BJ (cell line): ENCODE results near the gene FAM53A. TPM values are rescaled to one million over a fixed set of nuclear protein-coding genes. Genes with fewer than 3 reads are reported as not detected.

Source experiments
- CTCF ChIA-PET: fragments of 350-600 bp; formaldehyde crosslinking; extraction: SDS; loops from one replicate; lab custom pipeline; 2021; ENCODE audit warnings: antibody characterized with exemption, inconsistent platforms; lab: Yijun Ruan, JAX
- POLR2A ChIA-PET: fragments of 300-600 bp; sonication (Branson Sonifier 250); formaldehyde crosslinking; extraction: SDS; loops from one replicate; lab custom pipeline; 2021; ENCODE audit warnings: antibody characterized with exemption; lab: Charles Lee
- DNase-seq: peaks from one replicate; pipeline ENCODE4 v3.0.0-alpha.2; 2011; ENCODE audit warnings: low read depth
- H3K27me3 ChIP-seq: 2 replicates; pipeline ENCODE4 v1.6.0; 2011; ENCODE audit warnings: low read length; ENCODE audit not compliant: control insufficient read depth, insufficient read depth
- H3K36me3 ChIP-seq: 2 replicates; pipeline ENCODE4 v1.5.1; 2011; ENCODE audit warnings: low read length; ENCODE audit not compliant: control insufficient read depth, insufficient read depth
- H3K4me3 ChIP-seq: 2 replicates; pipeline ENCODE4 v1.5.1; 2011; ENCODE audit warnings: low read depth, mild to moderate bottlenecking, control low read depth, low read length
- polyA plus RNA-seq: library from polyadenylated mRNA; depleted of rRNA; stranded (reverse); fragments of >200 nt; gene quantifications from 2 replicates; pipeline ENCODE4 v1.2.3, GENCODE V29; 2011
- TF ChIP-seq, protein P1 (sequence below): IDR thresholded peaks from 2 replicates; pipeline ENCODE4 v1.5.1; 2011; ENCODE audit warnings: low read depth, mild to moderate bottlenecking, control low read depth, inconsistent platforms, low read length, moderate library complexity; ENCODE audit not compliant: insufficient read depth

The FAM53A gene
- polyA plus RNA-seq, 1 experiment = 3.7 TPM

DNA sequence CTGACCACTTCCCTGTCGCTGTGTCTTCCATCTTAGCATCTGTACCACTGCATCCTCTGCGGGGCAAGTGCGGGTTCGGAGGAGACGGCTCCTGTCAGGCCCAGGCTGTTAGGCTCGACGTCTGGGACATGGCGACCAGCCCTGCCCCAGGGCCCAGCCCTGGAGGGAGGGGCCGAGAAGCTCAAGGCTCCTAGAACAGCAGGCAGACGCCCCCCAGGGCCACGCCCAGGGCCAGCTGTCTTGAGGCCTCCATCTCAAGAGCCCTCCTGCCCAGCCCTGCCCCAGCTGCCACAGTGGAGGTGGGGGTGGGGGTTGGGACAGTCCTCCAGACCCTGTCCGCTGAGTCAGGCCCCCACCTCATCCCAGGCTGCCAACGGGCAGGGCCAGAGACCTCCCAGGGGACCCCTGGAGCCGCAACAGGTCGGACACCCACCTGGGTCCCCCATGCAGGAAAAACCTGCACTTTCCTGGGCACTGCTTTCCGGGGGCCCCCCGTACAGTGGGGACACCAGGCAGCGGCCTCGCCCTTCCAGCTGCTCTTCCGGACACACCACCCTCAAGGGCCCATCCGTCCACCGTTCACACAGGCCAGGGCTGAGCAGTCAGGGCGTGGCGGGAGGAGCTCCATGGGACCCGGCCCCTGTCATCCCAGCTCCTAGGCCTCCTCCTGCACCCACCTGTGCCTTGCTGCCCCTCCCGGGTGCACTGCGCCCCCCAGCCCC, 83.1 kb downstream of the FAM53A start:
- ChIA-PET CTCF (no interaction called here), POLR2A (no interaction called here)
- H3K4me3 ChIP-seq = no peak overlapping the region
- no peaks in the 10 kb centered on the region for H3K27me3 ChIP-seq
- TF ChIP-seq, protein P1, sequence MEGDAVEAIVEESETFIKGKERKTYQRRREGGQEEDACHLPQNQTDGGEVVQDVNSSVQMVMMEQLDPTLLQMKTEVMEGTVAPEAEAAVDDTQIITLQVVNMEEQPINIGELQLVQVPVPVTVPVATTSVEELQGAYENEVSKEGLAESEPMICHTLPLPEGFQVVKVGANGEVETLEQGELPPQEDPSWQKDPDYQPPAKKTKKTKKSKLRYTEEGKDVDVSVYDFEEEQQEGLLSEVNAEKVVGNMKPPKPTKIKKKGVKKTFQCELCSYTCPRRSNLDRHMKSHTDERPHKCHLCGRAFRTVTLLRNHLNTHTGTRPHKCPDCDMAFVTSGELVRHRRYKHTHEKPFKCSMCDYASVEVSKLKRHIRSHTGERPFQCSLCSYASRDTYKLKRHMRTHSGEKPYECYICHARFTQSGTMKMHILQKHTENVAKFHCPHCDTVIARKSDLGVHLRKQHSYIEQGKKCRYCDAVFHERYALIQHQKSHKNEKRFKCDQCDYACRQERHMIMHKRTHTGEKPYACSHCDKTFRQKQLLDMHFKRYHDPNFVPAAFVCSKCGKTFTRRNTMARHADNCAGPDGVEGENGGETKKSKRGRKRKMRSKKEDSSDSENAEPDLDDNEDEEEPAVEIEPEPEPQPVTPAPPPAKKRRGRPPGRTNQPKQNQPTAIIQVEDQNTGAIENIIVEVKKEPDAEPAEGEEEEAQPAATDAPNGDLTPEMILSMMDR = no peak
- no peaks in the 10 kb centered on the region for H3K36me3 ChIP-seq
- no peak for DNase-seq

DNA sequence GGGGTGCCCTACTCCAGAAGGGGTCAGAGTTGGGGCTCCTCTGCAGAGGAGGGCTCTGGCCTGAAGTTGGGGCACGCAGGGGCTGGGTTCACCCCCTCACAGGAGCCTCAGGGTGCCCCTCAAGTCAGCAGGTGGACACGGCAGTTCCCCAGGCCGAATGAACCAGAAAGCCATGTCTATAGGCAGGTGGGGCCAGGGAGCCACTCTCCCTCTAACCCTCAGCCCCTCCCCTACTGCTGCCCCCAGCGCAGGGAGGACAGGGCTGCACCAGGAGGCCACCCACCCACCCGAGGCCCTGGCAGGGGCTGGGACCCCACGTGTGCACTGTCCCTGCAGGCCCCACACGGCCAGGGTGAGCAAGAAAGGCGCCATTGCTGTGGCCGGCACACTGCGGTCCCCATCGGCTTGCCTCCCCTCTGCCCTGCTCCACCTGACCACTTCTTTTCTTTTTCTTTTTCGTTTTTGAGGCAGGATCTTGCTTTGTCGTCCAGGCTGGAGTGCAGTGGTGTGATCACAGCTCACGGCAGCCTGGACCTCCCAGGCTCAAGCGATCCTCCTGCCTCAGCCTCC, 83.8 kb downstream of the FAM53A start:
- ChIA-PET CTCF (no interaction called here), POLR2A (no interaction called here)
- DNase-seq = no peak
- Histone ChIP-seq H3K36me3 (no peaks in the 10 kb centered on the region), H3K4me3 (no peak overlapping the region), H3K27me3 (no peaks in the 10 kb centered on the region)
- TF ChIP-seq, protein P1 = no peak

DNA sequence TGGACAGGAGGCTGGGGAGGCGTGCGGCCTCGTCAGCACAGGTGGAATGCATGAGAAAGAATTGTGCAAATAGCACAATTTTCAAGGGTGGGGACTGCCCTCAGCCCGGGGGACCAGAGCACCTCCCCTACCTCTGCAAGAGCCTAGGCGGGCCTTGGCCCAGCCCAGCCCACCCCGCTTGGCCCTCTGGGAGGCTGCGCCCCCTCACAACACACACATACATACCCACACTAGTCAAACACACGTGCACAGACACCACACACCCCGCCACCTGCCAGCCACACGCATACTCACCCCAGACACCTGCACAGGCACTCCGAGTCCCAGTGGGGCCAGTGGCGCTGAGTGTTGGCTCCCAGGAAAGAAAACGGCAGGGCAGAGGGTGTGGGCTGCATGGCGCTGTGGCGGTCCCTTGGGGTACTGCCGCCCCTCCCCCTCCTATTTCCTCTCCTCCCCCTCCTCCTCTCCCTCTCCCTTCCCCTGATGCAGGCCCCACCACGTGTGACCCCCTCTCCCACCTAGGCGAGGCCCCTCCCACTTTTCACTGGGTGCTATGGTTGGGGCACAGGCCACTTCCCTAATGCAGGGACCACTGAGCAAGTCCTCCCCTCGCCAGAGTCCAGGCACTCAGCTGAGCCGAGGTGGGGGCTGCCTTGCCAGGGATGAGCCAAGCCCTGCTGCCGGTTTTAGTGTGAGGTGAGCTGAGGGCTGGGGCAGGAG, 84.5 kb downstream of the FAM53A start:
- no peaks in the 10 kb centered on the region for H3K36me3 ChIP-seq
- ChIA-PET CTCF (no interaction called here), POLR2A (no interaction called here)
- H3K4me3 ChIP-seq = no peak overlapping the region
- TF ChIP-seq, protein P1 = no peak
- H3K27me3 ChIP-seq = no peaks in the 10 kb centered on the region
- DNase-seq = no peak

- POLR2A ChIA-PET = no interaction called here
- no peaks in the 10 kb centered on the region for H3K36me3 ChIP-seq
- H3K4me3 ChIP-seq = no peak overlapping the region
- peaks cover 2% of the 10 kb centered on the region; the same call in 1 of the 2 replicates for H3K27me3 ChIP-seq
- CTCF ChIA-PET = no interaction called here
- no peak for DNase-seq
- TF ChIP-seq, protein P1 = no peak
Observed at GRCh38 chr4:1599026-1599481, 85.1 kb downstream of the FAM53A start.
